ENCODE measurements around the gene ORC6.
A peak's percentile ranks its signal among the peaks of the same experiment; 100 is the strongest.
"Not testable (repeated sequence)": the region's sequence is repeated elsewhere in the genome, so short reads cannot be mapped to it uniquely, and the experiment has no call there.

ORC6 gene, protein sequence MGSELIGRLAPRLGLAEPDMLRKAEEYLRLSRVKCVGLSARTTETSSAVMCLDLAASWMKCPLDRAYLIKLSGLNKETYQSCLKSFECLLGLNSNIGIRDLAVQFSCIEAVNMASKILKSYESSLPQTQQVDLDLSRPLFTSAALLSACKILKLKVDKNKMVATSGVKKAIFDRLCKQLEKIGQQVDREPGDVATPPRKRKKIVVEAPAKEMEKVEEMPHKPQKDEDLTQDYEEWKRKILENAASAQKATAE

DNA sequence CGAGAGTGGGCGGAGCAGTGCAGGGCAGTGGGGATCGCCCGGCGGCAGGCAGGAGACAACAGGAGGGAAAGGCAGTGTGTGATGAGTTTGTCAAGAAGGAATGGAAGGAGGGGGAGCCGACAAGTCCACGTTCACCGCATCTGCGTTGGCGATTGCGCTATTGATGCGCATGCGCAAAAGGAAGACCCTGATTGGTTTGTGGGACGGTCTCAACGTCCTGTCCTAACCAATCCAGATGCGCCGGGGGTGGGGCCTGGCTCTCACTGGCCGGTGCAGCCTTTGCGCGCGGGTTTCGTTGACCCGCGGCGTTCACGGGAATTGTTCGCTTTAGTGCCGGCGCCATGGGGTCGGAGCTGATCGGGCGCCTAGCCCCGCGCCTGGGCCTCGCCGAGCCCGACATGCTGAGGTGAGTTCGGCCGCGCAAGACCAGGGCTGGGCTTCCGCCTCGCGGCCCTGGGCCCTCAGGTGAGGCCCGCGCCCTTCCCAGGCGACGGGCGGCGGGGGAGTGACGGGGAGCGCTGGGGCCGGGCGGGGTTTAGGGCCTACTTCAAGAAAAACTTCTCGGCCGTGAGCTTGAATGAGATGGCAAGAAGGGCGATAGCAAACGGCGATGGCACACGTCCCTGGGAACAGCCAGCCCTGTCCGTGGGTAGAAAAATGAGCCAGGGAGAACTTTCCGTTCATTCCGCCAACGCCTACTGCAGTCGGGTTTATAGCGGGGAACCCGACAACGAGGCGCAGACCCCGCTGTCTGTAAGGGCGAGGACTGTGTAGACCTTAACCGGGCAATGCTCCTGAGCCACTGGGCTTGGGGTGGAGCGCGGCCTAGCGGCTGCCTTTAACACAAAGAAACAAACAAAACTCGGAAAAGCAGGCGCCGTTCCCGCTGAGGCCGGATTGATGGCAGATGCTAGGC, at the start of gene ORC6:
Gene ORC6 (plus strand): TSS at position 295 of the 916 bp plus-strand sequence. CDS start 47 bp downstream, at position 342.
- peak; percentile 97 for DNase-seq

DNA sequence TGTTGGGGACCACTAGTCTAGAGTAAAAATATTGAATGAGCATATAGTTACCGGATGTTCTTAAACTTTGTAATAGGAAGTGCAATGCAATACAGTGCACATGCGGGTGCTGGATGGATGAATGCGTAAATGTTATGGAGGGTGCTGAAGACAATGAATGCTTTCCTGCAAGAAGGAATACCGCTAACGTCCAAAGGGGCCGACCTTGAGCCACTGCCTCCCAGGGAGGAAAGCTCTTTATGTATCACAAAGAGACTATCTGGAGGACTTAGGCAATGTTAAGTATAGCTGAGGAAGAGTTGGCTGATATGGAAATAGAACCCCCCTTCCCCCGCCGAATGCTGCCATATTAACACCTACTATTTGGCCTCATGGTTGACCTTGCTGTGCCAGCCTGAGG, 40.8 kb upstream of the ORC6 start:
- DNase-seq: no peak

DNA sequence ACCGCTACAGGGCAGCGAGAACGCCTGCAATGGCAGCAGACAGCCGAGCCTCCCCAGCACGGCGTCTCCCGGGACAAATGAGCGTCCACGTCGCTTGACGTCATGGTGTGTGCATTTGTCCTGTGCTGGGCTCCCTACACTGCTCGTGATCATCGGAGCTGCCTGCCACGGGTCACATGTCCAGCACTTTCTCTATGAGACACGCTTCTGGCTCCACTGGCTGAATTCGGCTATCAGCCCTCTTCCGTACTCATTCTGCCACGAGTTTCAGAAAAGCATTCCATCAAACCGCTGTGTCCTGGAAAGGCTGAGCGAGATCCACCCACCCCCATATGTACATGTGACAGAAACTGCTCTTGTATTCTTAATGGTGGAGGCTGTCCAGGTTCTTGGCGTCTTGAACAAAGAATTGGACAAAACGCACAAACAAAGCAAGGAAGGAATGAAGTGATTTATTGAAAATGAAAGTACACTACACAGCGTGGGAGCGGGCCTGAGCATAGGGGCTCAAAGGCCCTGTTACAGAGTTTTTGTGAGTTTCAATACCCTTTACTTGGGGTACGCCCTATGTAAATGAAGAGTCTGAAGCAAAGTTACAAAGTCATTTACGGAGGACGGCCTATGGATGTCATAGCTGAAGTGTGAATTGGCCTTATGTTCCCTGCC, 39.7 kb upstream of the ORC6 start:
- DNase-seq: no peak

DNA sequence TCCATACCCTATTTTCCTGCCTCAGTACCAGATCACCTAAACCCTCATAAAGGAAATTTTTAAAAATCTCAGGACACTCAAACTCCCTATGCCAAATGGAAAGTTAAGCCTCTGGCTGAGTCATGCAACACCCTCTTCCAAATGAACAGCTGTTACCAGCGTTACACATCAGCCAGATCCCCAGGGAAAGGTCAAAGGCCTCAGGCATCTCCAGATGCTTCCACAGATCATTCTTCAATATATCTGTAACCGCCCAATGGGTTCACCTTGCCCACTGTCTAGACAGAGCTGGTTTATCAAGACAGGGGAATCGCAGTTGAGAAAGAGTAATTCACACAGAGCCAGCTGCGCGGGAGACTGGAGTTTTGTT, 39.2 kb upstream of the ORC6 start:
- DNase-seq: no peak

DNA sequence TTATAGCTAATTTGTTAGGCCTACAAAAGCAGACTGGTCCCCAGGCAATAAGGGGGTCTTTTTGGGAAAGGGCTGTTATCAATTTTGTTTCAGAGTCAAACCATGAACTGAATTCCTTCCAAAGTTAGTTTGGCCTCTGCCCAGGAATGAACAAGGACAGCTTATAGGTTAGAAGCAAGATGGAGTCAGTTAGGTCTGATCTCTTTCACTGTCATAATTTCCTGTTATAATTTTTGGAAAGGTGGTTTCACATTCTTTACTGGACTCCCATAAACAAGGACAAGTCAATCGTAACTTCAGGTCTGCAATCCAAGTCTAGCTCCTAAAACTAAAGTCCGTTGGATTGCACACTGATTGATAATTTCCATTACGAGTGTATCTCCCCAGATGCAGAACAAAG, 38.2 kb upstream of the ORC6 start:
- DNase-seq: no peak

DNA sequence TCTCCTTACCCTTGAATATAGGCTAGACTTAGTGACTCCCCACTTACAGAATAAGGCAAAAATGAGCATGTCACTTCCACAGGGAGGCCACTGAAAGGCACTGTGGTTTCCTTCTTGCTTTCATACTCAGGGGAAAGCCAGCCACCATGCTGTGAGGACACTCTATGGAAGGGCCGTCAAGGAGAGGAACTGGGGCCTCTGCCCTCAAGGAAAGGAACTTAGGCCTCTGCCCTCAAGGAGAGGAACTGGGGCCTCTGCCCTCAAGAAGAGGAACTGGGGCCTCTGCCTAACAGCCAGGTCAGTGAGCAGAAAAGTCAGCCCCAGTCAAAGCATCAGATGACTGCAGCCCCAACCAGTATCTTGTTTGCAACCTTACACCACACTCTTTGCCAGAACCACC, 30.5 kb upstream of the ORC6 start:
- peak; percentile 85 for DNase-seq

DNA sequence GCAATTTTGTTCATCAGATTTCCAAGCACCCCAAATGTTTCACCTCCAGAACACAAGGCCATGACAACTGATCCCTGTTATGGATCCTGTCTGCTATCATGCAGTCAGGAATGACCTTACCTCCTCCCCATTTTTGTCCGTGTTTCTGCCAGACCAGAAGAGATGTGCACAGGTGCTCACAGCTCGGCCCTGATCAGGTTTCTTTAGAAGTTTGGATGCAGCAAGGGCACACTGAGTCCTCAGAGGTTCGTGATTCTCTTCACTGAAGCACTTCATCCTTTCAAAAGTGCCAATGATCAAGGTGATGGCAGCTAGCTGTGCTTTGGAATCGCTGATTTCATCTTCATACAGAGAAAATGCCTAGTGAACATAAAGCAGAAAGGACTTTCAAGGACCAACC, 27.3 kb upstream of the ORC6 start:
- DNase-seq: no peak

DNA sequence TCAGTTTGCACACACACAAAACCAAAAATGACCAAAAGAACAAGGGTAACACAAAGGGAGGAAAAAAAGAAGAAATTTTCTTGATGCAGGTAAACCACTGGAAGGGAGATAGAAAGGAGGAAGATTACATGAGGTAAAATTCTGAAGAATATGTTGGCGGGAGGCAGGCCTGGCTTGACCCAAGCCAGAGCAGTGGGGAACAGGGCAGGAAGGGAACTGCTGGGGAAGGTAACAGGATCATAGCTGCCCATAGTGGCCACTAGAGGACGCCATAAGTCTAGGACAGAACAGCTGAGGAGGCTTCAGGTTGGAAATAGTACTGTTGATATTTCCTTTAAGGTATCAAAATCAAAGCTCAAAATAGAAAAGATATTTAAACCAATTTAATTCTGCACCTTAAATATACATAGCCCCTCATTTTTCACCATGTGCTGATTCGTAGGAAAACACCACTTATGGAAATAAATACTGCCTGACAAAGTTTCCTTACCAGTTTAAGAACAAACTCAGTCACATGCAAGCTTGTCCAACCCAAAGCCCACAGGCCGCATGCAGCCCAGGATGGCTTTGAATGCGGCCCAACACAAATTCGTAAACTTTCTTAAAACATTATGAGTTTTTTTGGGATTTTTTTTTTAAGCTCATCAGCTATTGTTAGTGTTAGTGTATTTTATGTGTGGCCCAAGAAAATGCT, 16.0 kb upstream of the ORC6 start:
- no peak for DNase-seq

DNA sequence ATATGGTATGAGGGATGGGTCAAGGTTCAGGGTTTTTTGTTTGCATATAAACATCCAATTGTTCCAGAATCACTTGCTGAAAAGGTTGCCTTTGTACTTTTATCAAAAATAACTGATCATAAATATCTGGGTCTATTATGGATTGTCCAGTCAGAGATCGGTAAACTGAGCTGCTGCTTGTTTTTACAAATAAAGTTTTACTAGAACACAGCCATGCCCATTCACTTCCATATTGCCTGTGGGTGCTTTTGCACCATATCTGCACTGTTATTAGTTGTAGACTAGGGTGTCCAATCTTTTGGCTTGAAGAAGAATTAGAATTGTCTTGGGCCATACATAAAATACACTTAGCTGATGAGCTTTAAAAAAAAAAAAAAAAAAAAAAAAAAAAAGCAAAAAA, 11.5 kb upstream of the ORC6 start:
- DNase-seq: not testable (repeated sequence)

DNA sequence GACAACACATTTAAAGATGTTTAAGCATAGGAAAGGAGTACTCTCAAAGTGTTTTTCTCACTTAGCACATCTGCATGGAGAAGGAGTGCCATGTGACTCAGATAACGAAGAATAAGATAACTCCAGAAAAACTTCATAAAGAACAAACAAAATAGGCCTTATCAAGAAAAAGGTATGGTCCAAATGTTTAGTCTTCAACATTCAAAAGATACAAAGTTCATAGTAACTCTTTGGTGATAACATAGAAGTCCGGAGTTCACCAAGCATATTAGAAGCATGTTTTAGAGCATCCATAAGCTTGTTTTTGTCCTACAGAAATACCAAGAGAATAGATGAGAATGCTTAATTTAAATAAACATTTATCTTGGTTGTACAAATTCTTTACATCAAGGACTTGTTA, 7.6 kb upstream of the ORC6 start:
- not testable (repeated sequence) for DNase-seq

DNA sequence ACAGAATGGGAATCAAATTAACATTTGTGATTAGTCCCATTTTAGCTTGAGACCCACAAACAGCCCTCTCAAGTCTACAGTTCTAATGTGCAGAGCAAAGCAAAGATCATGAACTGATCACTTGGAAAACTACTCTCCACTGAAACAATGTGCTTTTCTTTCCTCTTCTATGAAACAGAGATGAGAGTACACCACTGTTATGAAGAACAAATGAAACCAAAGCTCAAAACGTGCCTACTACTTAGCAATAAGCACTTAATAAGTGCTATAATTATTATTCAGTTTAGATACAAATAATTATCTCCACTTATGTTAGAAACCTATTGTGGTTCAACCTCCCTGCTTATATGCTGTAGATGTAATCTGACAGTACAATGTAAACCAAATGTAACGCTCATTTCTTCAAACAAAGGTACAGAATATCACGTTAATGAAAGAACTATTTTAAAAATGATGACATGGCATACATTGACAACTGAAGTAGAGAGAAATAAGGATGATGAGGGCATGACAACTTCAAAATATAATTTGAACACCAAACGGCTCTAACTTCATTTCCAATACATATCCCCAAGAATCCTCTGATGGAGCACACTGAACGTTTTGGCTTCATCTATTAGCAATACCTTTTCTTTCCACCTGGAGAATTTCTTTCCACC, 2.5 kb upstream of the ORC6 start:
- no peak for DNase-seq

DNA sequence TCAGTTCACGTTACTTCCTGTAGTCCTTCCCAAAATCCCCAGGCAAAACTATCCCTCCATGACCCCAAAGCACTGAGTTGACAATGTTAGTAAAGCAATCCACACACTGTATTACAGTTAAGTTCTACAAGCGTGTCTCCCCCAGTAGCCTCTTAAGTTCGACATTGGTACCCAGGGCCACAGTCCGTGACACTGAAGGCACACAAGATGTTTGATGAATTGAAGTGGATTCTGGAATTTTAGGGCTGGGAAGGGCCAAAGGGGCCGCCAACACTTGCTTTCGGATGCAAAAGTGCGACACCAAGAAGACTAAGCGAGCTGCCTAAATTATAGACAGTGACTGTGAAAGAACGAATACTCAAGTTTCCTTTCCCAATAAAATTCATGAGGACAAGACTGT, 2.0 kb upstream of the ORC6 start:
- DNase-seq: no peak

DNA sequence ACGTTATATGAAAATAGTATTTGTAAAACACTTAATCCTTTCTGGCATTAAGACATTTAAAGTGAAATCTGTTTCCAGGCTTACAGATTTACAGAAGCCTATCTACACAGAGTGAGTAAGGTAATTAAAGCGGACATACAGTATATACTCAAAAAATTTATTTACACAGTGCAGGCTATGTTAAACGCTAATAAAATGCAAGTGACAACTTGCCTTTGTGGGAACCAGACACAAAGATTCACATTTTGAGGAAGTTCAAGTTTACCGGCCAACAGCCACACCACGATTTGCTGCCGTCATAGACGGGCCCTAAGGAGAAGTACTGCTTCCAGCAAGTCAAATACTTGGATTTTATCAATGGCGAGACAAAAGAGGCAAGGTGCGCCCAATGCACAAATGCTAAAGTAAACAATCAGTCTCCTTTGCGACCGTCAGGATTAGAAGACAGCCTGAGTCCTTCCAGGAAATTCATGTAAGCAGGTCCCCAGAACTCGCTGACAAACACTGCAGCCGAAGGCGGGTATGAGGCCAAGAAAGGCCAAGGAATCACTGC, 1.3 kb upstream of the ORC6 start:
- peak; percentile 70 for DNase-seq

DNA sequence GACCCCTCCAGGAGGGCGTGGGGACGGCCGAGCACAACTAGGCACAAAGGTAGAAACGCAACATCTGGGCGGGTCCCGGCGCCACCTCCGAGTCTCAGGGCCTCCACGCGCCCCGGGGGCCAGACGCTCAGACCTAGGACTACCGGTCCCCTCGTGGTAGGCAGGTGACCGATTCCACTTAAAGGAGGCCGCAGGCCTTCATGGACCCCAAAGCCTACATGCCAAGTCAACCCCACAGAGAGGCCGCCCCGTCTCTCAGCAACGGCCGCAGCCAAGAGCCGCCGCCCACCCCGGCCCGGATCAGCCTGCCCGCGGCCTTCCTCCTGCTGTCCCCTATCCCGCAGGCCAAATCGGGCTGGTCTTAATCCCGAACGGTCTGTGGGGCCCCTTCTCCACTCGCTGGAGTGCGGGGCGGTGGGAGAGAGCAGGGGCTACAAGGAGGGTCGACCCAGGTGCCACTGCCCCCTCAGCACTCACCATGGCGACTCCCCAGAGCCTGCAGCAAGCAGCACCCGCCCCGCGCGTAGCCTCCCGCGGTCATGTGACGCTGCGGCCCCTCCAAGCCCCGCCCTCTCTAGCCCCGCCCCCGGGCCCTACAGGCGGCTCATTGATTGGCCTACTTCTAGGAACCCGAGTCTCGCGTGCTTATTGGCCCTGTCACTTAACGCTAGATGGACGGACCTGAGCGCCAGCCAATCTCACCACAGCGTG, 650 bp upstream of the ORC6 start, which contains the start of gene VPS35:
Gene VPS35 (minus strand): TSS at position 525 of the 711 bp plus-strand sequence. CDS start 45 bp downstream, at position 480.
- peak; percentile 97 for DNase-seq

DNA sequence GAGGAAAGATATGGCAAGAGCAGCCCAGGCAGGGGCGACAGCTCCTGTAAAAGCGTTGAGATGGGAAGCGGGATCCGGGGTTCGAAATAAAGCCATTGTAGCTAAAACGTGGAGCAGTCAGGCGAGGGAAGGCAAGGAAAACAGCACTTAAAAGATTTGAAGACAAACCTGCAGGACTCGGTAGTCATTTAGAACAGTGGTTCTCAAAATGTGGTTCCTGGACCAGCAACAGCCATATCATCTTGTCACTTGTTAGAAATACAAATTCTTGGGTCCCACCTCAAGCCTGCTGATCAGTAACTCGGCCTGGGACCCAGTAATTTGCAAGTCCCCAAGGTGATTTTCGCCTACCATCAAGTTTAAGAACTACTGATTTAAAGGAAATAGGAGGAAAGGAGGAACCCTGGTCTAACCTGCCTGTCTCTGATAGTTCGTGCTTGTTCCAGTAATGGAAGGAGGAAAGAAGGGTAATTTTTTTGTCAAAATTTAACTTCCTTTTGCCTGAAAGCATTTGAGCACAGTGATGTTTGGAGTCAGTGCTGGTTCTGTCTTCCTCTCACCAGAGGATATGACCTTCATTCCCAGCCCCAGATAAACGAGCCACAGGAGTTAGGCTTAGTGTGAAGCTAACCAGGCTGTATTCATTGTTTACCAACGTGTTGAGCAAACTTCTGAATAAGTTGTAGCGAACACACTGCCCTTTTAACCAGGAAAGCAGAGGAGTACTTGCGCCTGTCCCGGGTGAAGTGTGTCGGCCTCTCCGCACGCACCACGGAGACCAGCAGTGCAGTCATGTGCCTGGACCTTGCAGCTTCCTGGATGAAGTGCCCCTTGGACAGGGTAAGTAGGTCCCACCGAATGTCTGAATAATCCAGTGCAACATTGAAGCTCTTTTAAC, 1.1 kb downstream of the ORC6 start:
- no peak for DNase-seq

DNA sequence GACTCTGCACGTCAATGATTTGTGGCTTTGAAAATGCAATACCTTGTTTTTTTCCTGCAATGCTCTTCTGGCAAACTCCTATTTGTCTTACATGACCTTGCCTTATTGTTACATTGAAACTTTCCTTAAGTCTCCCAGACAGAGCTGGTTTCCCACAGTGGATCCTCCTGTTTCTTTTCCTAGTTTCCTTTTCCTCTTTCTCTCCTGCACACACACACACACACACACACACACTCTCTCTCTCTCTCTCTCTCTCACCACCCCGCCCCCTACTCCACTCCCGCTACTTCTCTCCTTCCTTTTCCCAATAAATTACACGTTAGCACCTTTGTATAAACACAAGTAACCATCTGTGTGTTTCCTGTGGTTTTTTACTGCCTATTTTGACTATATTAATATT, 2.3 kb downstream of the ORC6 start:
- no peak for DNase-seq

DNA sequence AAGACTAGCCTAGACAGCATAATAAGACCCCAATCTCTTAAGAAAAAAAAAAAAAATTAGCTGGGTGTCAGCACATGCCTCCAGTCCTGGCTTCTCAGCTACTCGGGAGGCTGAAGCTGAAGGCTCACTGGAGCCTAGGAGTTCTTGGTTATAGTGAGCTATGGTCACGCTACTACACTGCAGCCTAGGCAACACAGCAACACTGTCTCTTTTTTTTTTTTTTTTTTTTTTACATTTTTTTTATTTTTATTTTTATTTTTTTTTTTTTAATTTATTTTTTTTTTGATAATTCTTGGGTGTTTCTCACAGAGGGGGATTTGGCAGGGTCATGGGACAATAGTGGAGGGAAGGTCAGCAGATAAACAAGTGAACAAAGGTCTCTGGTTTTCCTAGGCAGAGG, 4.1 kb downstream of the ORC6 start:
- DNase-seq: no peak

DNA sequence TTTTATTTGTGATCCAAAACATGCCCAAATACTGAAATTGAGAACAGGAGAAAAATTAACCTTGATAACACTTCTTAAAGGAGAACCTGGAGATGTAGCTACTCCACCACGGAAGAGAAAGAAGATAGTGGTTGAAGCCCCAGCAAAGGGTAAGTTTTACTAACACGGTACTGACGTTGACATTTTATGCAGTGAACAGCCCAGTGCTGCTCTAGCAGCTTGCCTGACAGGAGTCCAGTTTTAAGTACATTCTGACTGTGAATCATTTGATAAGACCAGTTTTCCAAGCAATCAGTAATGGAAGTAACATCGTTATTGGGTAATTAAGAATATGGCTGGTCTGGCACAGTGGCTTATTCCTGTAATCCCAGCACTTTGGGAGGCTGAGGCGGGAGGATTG, 6.5 kb downstream of the ORC6 start:
- DNase-seq: no peak

DNA sequence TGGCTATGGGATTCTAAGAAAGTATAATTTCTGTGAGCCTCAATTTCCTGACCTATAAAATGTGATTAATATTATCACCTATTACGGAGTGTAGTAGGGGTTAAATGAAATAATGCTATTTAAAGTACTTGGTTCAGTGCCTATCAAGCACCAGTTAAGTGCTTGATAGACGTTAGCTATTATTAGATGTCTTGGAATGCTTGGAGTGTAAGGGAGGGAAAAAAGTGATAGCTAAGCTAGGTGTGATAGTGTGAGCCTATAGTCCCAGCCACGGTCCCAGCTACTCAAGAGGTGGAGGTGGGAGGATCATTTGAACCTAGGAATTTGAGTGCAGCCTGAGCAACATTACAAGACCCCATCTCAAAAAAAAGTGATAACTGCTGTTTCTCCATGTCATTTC, 7.5 kb downstream of the ORC6 start:
- DNase-seq: no peak

DNA sequence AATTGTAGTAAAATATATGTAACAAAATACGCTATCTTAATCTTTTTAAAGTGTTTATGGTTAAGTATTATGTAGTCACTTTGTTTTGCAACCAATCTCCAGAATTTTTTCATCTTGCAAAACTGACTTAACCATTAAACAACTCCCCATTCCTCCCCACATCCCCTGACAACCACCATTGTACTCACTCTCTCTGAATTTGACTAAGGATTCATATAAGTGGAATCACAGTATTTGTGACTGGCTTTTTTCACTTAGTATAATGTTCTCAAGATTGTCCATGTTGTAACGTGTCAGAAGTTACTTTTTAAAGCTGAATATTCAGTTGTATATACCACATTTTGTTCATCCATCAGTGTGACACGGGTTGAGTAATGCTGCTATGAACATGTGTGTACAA, 10.6 kb downstream of the ORC6 start:
- DNase-seq: no peak

DNA sequence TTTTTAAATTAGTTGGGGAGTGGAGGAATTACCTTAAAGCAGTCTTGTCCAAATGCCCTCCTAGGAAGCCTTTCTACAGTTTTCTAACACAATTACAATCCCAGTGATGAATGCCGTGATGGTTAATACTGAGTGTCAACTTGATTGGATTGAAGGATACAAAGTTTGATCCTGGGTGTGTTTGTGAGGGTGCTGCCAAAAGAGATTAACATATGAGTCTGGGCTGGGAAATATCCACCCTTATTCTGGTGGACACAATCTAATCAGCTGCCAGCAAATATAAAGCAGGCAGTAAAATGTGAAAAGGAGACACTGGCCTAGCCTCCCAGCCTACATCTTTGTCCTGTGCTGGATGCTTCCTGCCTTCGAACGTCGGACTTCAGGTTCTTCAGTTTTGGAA, 12.2 kb downstream of the ORC6 start:
- no peak for DNase-seq

All from KG1 (cell line).